WTC11 (cell line): Measurements from ENCODE around the gene PROCA1. TPM values are rescaled to one million over a fixed set of nuclear protein-coding genes. Genes with fewer than 3 reads are reported as not detected.
A peak's percentile ranks its signal among the peaks of the same experiment; 100 is the strongest.

Experiments
- ARID4B ChIP-seq: sonication (generic); formaldehyde crosslinking; IDR thresholded peaks from 2 replicates; pipeline ENCODE4 v1.8.0; 2023; ENCODE audit warnings: missing genetic modification reagents, mild to moderate bottlenecking, borderline replicate concordance
- CBFB ChIP-seq: sonication (generic); formaldehyde crosslinking; IDR thresholded peaks from 2 replicates; pipeline ENCODE4 v1.8.1; 2022; ENCODE audit warnings: mild to moderate bottlenecking, low read depth, missing genetic modification reagents
- E2F1 ChIP-seq: sonication (generic); formaldehyde crosslinking; IDR thresholded peaks from 2 replicates; pipeline ENCODE4 v1.8.0; 2022; ENCODE audit warnings: mild to moderate bottlenecking, missing genetic modification reagents
- E2F4 ChIP-seq: sonication (generic); formaldehyde crosslinking; IDR thresholded peaks from 2 replicates; pipeline ENCODE4 v1.8.1; 2022; ENCODE audit warnings: low read depth, mild to moderate bottlenecking, moderate library complexity, missing genetic modification reagents, borderline replicate concordance
- EMX1 ChIP-seq: fragments of 250-450 bp; sonication (Bioruptor Pico); IDR thresholded peaks from 2 replicates; pipeline ENCODE4 v1.8.0; 2021; ENCODE audit warnings: mild to moderate bottlenecking
- ERG ChIP-seq: fragments of 250-450 bp; sonication (Bioruptor Pico); IDR thresholded peaks from 2 replicates; pipeline ENCODE4 v1.8.0; 2021; ENCODE audit warnings: mild to moderate bottlenecking
- GRHL2 ChIP-seq: fragments of 250-450 bp; sonication (Bioruptor Pico); IDR thresholded peaks from 2 replicates; pipeline ENCODE4 v1.8.0; 2022; ENCODE audit warnings: mild to moderate bottlenecking, moderate library complexity; ENCODE audit not compliant: insufficient replicate concordance, severe bottlenecking
- MAX ChIP-seq: sonication (generic); formaldehyde crosslinking; IDR thresholded peaks from 2 replicates; pipeline ENCODE4 v1.8.0; 2022; ENCODE audit warnings: mild to moderate bottlenecking, missing genetic modification reagents
- MXD4 ChIP-seq: fragments of 250-450 bp; sonication (Bioruptor Pico); IDR thresholded peaks from 2 replicates; pipeline ENCODE4 v1.8.0; 2021; ENCODE audit warnings: mild to moderate bottlenecking, moderate library complexity, borderline replicate concordance
- NFYB ChIP-seq: sonication (generic); formaldehyde crosslinking; conservative IDR thresholded peaks from 2 replicates; pipeline ENCODE4 v1.8.0; 2022; ENCODE audit warnings: low read depth, missing genetic modification reagents
- NR2C2 ChIP-seq: sonication (generic); formaldehyde crosslinking; IDR thresholded peaks from 2 replicates; pipeline ENCODE4 v1.8.0; 2022; ENCODE audit warnings: mild to moderate bottlenecking, missing genetic modification reagents
- NR3C1 ChIP-seq: sonication (generic); formaldehyde crosslinking; conservative IDR thresholded peaks from 2 replicates; pipeline ENCODE4 v1.8.1; 2023; ENCODE audit warnings: low read depth, mild to moderate bottlenecking, missing genetic modification reagents
- RELA ChIP-seq: sonication (generic); formaldehyde crosslinking; IDR thresholded peaks from 2 replicates; pipeline ENCODE4 v1.8.1; 2022; ENCODE audit warnings: missing genetic modification reagents, mild to moderate bottlenecking, borderline replicate concordance
- TCF7 ChIP-seq: sonication (generic); formaldehyde crosslinking; IDR thresholded peaks from 2 replicates; pipeline ENCODE4 v1.8.0; 2022; ENCODE audit warnings: mild to moderate bottlenecking, low read depth, missing genetic modification reagents, moderate library complexity
- TEAD1 ChIP-seq: sonication (generic); formaldehyde crosslinking; IDR thresholded peaks from 2 replicates; pipeline ENCODE4 v1.8.0; 2022; ENCODE audit warnings: mild to moderate bottlenecking, missing genetic modification reagents
- ZBTB21 ChIP-seq: sonication (generic); formaldehyde crosslinking; IDR thresholded peaks from 2 replicates; pipeline ENCODE4 v1.8.1; 2023; ENCODE audit warnings: mild to moderate bottlenecking, missing genetic modification reagents, borderline replicate concordance
- ZBTB43 ChIP-seq: sonication (generic); formaldehyde crosslinking; IDR thresholded peaks from 2 replicates; pipeline ENCODE4 v1.8.1; 2023; ENCODE audit warnings: mild to moderate bottlenecking, missing genetic modification reagents
- ZMAT4 ChIP-seq: fragments of 250-450 bp; sonication (Bioruptor Pico); IDR thresholded peaks from 2 replicates; pipeline ENCODE4 v1.9.0; 2021; ENCODE audit warnings: mild to moderate bottlenecking
- ZNF121 ChIP-seq: sonication (generic); formaldehyde crosslinking; IDR thresholded peaks from 2 replicates; pipeline ENCODE4 v1.8.0; 2023; ENCODE audit warnings: missing genetic modification reagents
- ZNF219 ChIP-seq: sonication (generic); formaldehyde crosslinking; IDR thresholded peaks from 2 replicates; pipeline ENCODE4 v1.8.0; 2023; ENCODE audit warnings: missing genetic modification reagents, mild to moderate bottlenecking, borderline replicate concordance
- ZNF232 ChIP-seq: sonication (generic); formaldehyde crosslinking; IDR thresholded peaks from 2 replicates; pipeline ENCODE4 v1.8.0; 2022; ENCODE audit warnings: mild to moderate bottlenecking, missing genetic modification reagents
- ZNF396 ChIP-seq: fragments of 250-450 bp; sonication (Bioruptor Pico); IDR thresholded peaks from 2 replicates; pipeline ENCODE4 v1.8.0; 2021; ENCODE audit warnings: mild to moderate bottlenecking, moderate library complexity, borderline replicate concordance
- ZNF423 ChIP-seq: fragments of 250-450 bp; sonication (Bioruptor Pico); IDR thresholded peaks from 2 replicates; pipeline ENCODE4 v2.1.2; 2022; ENCODE audit warnings: mild to moderate bottlenecking, moderate library complexity
- ZNF425 ChIP-seq: fragments of 250-450 bp; sonication (Bioruptor Pico); conservative IDR thresholded peaks from 2 replicates; pipeline ENCODE4 v1.9.0; 2021; ENCODE audit warnings: mild to moderate bottlenecking
- ZNF512 ChIP-seq: sonication (generic); formaldehyde crosslinking; IDR thresholded peaks from 2 replicates; pipeline ENCODE4 v1.8.1; 2022; ENCODE audit warnings: missing genetic modification reagents, borderline replicate concordance
- total RNA-seq: library from RNA; stranded (reverse); gene quantifications from 3 replicates; pipeline ENCODE4 v1.2.3, GENCODE V29; 2021

The PROCA1 gene
- total RNA-seq, 1 experiment from 2014 or later: 28.4 TPM

- no peak for TF ChIP-seq MXD4 (CRISPR knock-in tag)
- TF ChIP-seq ZNF219 (CRISPR knock-in tag): no peak
- TF ChIP-seq ZNF396 (CRISPR knock-in tag): no peak
- TF ChIP-seq ZNF423 (CRISPR knock-in tag): no peak
- no peak for TF ChIP-seq ZNF121
- TF ChIP-seq E2F1: peak; percentile 82
- no peak for TF ChIP-seq CBFB (CRISPR knock-in tag)
- 0 out of 2 replicates have a peak, but pooled peaks have one; percentile 53 for TF ChIP-seq ZBTB21 (CRISPR knock-in tag)
- TF ChIP-seq ZBTB43 (CRISPR knock-in tag): peak; percentile 85
- peak; percentile 48; the same call in 1 of the 2 replicates for TF ChIP-seq ZMAT4 (CRISPR knock-in tag)
- no peak for TF ChIP-seq ZNF425 (CRISPR knock-in tag)
- TF ChIP-seq ZNF512 (CRISPR knock-in tag): no peak
- peak; percentile 94 for TF ChIP-seq MAX (CRISPR knock-in tag)
- TF ChIP-seq ARID4B (CRISPR knock-in tag): no peak; the same call in 1 of the 2 replicates
- TF ChIP-seq E2F4 (CRISPR knock-in tag): no peak
- no peak; the same call in 1 of the 2 replicates for TF ChIP-seq NFYB (CRISPR knock-in tag)
- TF ChIP-seq TCF7: peak; percentile 67; the same call in 1 of the 2 replicates
- peak; percentile 72 for TF ChIP-seq ZNF232 (CRISPR knock-in tag)
- TF ChIP-seq GRHL2: no peak
- TF ChIP-seq TEAD1 (CRISPR knock-in tag): peak; percentile 62
- TF ChIP-seq ERG (CRISPR knock-in tag): peak; percentile 90
- 0 out of 2 replicates have a peak, but pooled peaks have one; percentile 65 for TF ChIP-seq RELA (CRISPR knock-in tag)
- no peak for TF ChIP-seq NR2C2 (CRISPR knock-in tag)
- TF ChIP-seq NR3C1 (CRISPR knock-in tag): no peak
- TF ChIP-seq EMX1 (CRISPR knock-in tag): peak; percentile 23; the same call in 1 of the 2 replicates
These were observed 14.1 kb upstream of the PROCA1 start (continued) for GRCh38 chr17:28725660-28726225.
